Central memory CD8-positive, alpha-beta T cell (primary cell): ENCODE results near the gene CA14.
"Not testable (repeated sequence)": the region's sequence is repeated elsewhere in the genome, so short reads cannot be mapped to it uniquely, and the experiment has no call there.

Experiments used
- ATAC-seq: fragments of 150-1000 bp; cut with Tn5 transposase; replicated peaks from 2 replicates; pipeline ENCODE4 v1.10.0; 2022; ENCODE audit warnings: mild to moderate bottlenecking, moderate FRiP score, moderate number of reproducible peaks; ENCODE audit not compliant: poor library complexity, severe bottlenecking; ENCODE audit errors: extremely low read depth
- DNase-seq, 2 donors: peaks; one replicate each; pipeline ENCODE4 v3.0.0; 2021; ENCODE audit warnings: low spot score in 2 of 2
- H3K27ac Mint-ChIP-seq: one replicate; pipeline ENCODE4 v1.8.0; 2022; ENCODE audit warnings: low read depth, mild to moderate bottlenecking, moderate library complexity, mixed read lengths
- H3K27me3 Mint-ChIP-seq: one replicate; pipeline ENCODE4 v1.8.0; 2022; ENCODE audit warnings: mixed read lengths
- H3K36me3 Mint-ChIP-seq: one replicate; pipeline ENCODE4 v1.8.0; 2022; ENCODE audit warnings: mild to moderate bottlenecking, moderate library complexity, mixed read lengths; ENCODE audit not compliant: insufficient read depth
- H3K4me1 Mint-ChIP-seq: one replicate; pipeline ENCODE4 v1.8.0; 2022; ENCODE audit warnings: mixed read lengths
- H3K4me3 Mint-ChIP-seq: one replicate; pipeline ENCODE4 v1.8.0; 2022; ENCODE audit warnings: mild to moderate bottlenecking, moderate library complexity, mixed read lengths
- H3K9me3 Mint-ChIP-seq: one replicate; pipeline ENCODE4 v1.8.0; 2022; ENCODE audit warnings: mixed read lengths

Gene CA14

DNA sequence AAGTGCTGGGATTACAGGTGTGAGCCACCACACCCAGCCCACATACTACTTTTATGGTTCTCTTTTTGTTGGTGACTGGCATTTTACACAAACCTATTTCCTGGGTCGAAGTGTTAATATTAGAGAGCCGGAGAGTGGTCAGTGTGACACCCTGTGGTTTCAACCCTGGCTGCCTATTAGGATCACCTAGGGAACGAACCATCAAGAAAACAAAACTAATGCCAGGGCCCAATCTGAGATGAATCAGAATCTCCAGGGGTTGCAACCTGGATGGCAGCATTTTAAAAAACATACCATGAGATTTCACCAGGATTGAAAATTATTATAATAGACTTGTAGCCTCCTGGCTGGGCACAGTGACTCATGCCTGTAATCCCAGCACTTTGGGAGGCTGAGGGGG is 42.1 kb downstream of the CA14 start:
- Mint-ChIP-seq H3K4me1 (peaks cover 30% of the 10 kb centered on the region), H3K27me3 (no peaks in the 10 kb centered on the region), H3K27ac (peak overlapping the region; percentile 78), H3K36me3 (peaks cover 32% of the 10 kb centered on the region), H3K4me3 (no peak overlapping the region), H3K9me3 (no peaks in the 10 kb centered on the region)
- no peak for ATAC-seq
- DNase-seq, result no peak

DNA sequence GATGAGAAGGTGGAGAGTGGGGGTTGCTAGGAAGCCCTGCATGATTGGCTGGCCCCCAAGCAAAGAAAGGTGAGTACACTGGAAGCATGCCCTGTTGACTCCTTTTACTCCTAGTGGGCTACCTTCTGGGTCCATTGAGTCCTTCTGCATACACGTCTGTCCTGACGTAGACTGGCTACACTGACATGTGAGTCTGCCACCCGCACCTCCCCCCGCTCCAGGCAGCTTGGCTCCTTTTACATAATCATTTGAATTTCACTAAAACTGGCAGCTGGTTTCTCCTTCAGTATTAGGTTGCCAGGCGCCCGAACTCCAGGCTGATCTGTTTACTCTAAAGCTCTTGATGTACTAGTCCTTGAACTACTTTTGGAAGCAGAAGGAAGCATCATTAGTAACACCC is 44.8 kb downstream of the CA14 start:
- no peak overlapping the region for H3K27ac Mint-ChIP-seq
- no peaks in the 10 kb centered on the region for H3K9me3 Mint-ChIP-seq
- no peak overlapping the region for H3K4me3 Mint-ChIP-seq
- H3K27me3 Mint-ChIP-seq, result no peaks in the 10 kb centered on the region
- ATAC-seq (no peak), DNase-seq (no peak)
- peaks cover 24% of the 10 kb centered on the region for H3K36me3 Mint-ChIP-seq
- H3K4me1 Mint-ChIP-seq, result peaks cover 15% of the 10 kb centered on the region

DNA sequence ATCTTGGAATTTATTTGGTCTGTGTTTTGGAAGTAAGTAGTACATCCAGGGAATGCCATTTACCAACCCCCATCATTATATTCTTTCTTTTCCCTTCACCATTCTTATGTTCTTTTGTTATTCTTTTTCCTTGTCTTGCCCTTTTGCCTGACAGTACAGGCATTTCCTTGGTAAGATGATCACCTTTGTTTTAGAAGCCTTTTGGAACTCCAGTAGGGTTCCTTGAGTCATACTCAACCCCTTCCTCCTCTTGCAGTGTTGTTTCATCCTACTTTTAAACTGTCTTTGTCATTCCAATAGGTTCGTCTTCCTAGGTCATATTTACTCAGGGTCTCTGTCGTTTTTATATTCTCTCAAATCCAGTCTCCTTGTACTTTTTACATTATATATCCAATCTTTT is 45.3 kb downstream of the CA14 start:
- H3K9me3 Mint-ChIP-seq, result no peaks in the 10 kb centered on the region
- H3K4me3 Mint-ChIP-seq, result no peak overlapping the region
- no peaks in the 10 kb centered on the region for H3K27me3 Mint-ChIP-seq
- peaks cover 28% of the 10 kb centered on the region for H3K36me3 Mint-ChIP-seq
- peaks cover 15% of the 10 kb centered on the region for H3K4me1 Mint-ChIP-seq
- ATAC-seq (no peak), DNase-seq (no peak)
- peak overlapping the region; percentile 7 for H3K27ac Mint-ChIP-seq

DNA sequence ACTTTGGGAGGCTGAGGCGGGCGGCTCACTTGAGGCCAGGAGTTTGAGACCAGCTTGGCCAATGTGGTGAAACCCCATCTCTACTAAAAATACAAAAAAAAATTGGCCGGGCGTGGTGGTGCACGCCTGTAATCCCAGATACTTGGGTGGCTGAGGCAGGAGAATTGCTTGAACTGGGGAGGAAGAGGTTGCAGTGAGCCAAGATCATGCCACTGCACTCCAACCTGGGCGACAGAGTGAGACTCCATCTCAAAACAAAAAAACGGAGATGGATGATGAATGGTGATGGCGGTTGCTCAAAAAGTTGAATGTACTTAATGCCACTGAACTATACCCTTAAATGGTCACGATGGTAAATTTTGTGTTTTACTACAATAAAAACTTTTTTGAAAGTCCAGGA is 51.0 kb downstream of the CA14 start:
- not testable (repeated sequence) for H3K4me3 Mint-ChIP-seq, ATAC-seq, H3K27me3 Mint-ChIP-seq, H3K27ac Mint-ChIP-seq, H3K4me1 Mint-ChIP-seq, DNase-seq, H3K9me3 Mint-ChIP-seq
- H3K36me3 Mint-ChIP-seq, result peaks cover 12% of the 10 kb centered on the region

DNA sequence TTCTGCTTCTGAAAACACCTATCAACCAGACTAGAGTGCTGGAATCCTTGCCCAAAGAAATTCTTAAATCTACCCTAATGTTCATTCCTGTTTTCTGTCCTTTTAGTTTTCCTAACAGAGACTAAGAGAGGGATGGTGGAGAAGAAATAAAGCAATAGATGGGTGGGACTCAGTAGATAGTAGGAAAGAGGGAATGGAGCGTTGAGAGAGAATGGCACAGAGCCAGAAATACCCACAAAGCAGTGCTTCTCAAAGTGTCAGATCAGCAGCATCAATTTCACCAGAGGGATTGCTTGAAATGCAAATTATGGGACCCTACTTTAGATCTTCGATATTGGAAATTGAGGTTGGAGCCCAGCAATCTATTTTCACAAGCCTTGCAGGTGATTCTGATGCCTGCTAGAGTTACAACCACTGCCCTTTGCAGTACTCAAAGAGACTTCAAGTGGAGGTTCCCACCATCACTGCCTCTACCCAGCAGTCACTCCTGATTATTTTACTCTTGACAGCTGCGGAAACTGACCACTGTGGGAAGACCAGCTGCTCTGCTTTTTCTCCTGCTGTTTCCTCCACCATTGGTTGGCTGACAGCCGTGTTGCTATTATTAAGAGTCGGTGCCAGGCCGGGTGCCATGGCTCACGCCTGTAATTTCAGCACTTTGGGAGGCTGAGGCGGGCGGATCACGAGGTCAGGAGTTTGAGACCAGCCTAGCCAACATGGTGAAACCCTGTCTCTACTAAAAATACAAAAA is 52.4 kb downstream of the CA14 start:
- peaks cover 10% of the 10 kb centered on the region for H3K36me3 Mint-ChIP-seq
- H3K27me3 Mint-ChIP-seq, result no peaks in the 10 kb centered on the region
- H3K4me3 Mint-ChIP-seq, result no peak overlapping the region
- no peak for DNase-seq
- H3K4me1 Mint-ChIP-seq, result no peaks in the 10 kb centered on the region
- ATAC-seq, result no peak
- no peaks in the 10 kb centered on the region for H3K9me3 Mint-ChIP-seq
- H3K27ac Mint-ChIP-seq, result peak overlapping the region; percentile 2

DNA sequence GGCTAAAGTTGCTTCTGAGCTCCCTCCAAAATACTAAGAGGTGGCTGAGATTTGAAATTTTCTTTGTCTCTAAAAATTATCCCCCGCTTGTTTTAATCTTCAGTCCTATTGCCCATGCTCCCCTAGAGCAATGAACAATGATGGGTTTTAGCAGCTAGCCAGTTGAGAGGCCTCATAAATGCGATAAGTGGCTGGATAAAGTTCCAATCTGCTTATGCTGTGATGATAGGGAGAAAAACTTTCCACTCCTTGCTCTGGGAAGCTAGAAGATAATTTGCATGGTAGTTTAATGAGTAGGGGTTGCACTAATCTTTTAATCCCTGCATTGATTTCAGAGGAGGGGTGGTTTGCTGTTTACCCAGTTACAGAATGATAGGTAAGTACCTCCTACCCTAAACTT is 54.2 kb downstream of the CA14 start:
- H3K4me1 Mint-ChIP-seq, result no peaks in the 10 kb centered on the region
- H3K27ac Mint-ChIP-seq, result no peak overlapping the region
- no peaks in the 10 kb centered on the region for H3K27me3 Mint-ChIP-seq
- H3K4me3 Mint-ChIP-seq, result no peak overlapping the region
- no peaks in the 10 kb centered on the region for H3K9me3 Mint-ChIP-seq
- peaks cover 7% of the 10 kb centered on the region for H3K36me3 Mint-ChIP-seq
- no peak for DNase-seq
- no peak for ATAC-seq
